PC-3 (cell line): Measurements from ENCODE around the gene CYP19A1.

Source experiments
- CTCF ChIP-seq: fragments of 300-600 bp; sonication (generic); conservative IDR thresholded peaks from 2 replicates; pipeline ENCODE4 v1.5.1; 2017; ENCODE audit warnings: antibody characterized with exemption, low read depth, mild to moderate bottlenecking, low read length
- EZH2 ChIP-seq: fragments of 300-600 bp; sonication (generic); IDR thresholded peaks from one replicate; pipeline ENCODE4 v1.6.1; 2017; ENCODE audit warnings: antibody characterized with exemption, mild to moderate bottlenecking, low read length; ENCODE audit not compliant: unreplicated experiment
- EZH2phosphoT487 ChIP-seq: fragments of 300-600 bp; sonication (generic); IDR thresholded peaks from 2 replicates; pipeline ENCODE4 v1.6.1; 2018; ENCODE audit warnings: mild to moderate bottlenecking, antibody characterized with exemption, low read length, borderline replicate concordance

GRCh38 chr15:51288143-51289065 lies 50.0 kb downstream of the CYP19A1 start:
- no peak for TF ChIP-seq CTCF
- TF ChIP-seq EZH2: no peak
- TF ChIP-seq EZH2phosphoT487: no peak
